Placental pericyte (primary cell): Measurements from ENCODE around the gene SMPDL3A. TPM values are rescaled to one million over a fixed set of nuclear protein-coding genes. Genes with fewer than 3 reads are reported as not detected.

Source experiments
- small RNA-seq: library from RNA; depleted of rRNA; stranded (forward); fragments of <200 nt; gene quantifications from one replicate; pipeline ENCODE3, GENCODE V24; 2012; ENCODE audit warnings: low replicate concordance
- total RNA-seq: library from RNA; depleted of rRNA; stranded (reverse); fragments of >200 nt; gene quantifications from 2 replicates; pipeline ENCODE4 v1.2.3, GENCODE V29; 2012

SMPDL3A gene
- 11.5 and 62.4 TPM in 2 replicates for total RNA-seq

GRCh38 chr6:122789182-122790027 is at the start of gene SMPDL3A:
Gene SMPDL3A (plus strand): TSS chr6:122789258. CDS start chr6:122789347, 89 bp downstream.

DNA sequence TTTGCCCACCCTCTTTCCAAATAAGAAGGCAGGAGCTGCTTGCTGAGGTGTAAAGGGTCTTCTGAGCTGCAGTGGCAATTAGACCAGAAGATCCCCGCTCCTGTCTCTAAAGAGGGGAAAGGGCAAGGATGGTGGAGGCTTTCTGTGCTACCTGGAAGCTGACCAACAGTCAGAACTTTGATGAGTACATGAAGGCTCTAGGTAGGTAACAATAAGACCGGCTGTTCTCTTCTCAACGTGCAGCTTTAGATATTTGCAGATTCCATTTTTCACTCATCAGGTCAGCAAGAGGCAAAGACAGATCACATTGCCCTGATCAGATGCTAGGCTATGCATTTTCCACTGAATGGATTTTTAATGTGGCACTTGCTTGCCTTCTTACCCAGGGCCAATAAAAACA is 9.4 kb upstream of the SMPDL3A start, which contains the start of gene FABP7:
Gene FABP7 (plus strand): TSS at position 50 of the 400 bp plus-strand sequence. CDS start 79 bp downstream, at position 129.

Small RNAs within 50 kb of the gene (small RNA-seq; reads per million reads assigned to genes)
- gene RN7SL564P: 0.16 reads per million

Other genes starting within 250 kb of the SMPDL3A start
- 45.0 and 45.7 TPM in 2 replicates for gene PKIB, start 178.9 kb upstream of the SMPDL3A start, total RNA-seq
- not detected in 2 replicates for gene FABP7, start 9.5 kb upstream of the SMPDL3A start, total RNA-seq
- not detected in 2 replicates for gene CLVS2, start 207.0 kb downstream of the SMPDL3A start, total RNA-seq